ENCODE data around the gene SYTL2. TPM values are rescaled to one million over a fixed set of nuclear protein-coding genes. Genes with fewer than 3 reads are reported as not detected.

The SYTL2 gene
- total RNA-seq, 3 donors from 2014 or later: 10.1 to 189 (median 120) TPM

DNA sequence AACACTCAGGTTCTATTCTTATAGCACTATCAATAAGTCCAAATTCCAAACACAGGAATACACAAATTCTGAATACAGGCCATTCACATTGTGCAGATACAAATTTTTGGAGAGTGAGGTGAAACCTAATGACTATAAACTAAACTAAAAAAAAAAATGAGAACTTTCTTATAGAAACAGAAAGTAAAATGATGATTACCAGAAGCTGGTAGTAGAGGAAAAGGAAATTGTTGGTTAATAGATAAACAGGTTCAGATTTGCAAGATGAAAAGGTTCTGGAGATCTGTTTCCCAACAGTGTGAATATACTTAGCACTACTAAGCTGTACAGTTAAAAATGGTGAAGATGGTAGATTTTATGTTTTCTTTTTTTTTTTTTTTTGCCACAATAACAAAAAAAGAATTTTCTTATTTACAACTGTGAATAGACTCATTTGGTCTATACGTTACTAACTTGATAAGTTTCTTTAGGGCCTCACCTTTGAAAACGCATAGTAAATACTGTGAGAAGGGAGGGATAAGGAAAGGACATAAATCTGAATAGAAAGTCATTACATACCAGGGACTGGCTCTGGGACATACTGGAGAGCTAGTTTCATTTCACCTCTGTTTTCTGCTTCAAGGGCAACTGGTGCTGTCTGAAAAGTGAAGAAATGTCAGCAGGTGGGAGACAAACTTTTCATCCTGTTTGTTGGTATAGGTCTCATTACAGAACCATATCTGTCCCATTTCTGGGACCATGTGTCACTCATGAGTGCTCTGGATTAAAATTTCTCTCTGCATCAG, 110.8 kb downstream of the SYTL2 start:
- TF ChIP-seq POLR2AphosphoS5 (IDR thresholded peaks at IDR 0.05) (no peak), POLR2A (IDR thresholded peaks at IDR 0.05) (no peak)
- TF ChIP-seq, protein P1, sequence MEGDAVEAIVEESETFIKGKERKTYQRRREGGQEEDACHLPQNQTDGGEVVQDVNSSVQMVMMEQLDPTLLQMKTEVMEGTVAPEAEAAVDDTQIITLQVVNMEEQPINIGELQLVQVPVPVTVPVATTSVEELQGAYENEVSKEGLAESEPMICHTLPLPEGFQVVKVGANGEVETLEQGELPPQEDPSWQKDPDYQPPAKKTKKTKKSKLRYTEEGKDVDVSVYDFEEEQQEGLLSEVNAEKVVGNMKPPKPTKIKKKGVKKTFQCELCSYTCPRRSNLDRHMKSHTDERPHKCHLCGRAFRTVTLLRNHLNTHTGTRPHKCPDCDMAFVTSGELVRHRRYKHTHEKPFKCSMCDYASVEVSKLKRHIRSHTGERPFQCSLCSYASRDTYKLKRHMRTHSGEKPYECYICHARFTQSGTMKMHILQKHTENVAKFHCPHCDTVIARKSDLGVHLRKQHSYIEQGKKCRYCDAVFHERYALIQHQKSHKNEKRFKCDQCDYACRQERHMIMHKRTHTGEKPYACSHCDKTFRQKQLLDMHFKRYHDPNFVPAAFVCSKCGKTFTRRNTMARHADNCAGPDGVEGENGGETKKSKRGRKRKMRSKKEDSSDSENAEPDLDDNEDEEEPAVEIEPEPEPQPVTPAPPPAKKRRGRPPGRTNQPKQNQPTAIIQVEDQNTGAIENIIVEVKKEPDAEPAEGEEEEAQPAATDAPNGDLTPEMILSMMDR (IDR thresholded peaks at IDR 0.05): no peak
- Histone ChIP-seq H3K27me3 (no peaks in the 10 kb centered on the region), H3K27ac (no peak overlapping the region), H3K36me3 (no peaks in the 10 kb centered on the region), H3K4me1 (no peaks in the 10 kb centered on the region), H3K4me3 (no peak overlapping the region), H3K9me3 (no peaks in the 10 kb centered on the region)
- no peak for DNase-seq (ENCODE audit: low spot score in 2 of 2)
- intact Hi-C loops (cut with DNase I; ENCODE audit: low total_unique reads): no loop called here

DNA sequence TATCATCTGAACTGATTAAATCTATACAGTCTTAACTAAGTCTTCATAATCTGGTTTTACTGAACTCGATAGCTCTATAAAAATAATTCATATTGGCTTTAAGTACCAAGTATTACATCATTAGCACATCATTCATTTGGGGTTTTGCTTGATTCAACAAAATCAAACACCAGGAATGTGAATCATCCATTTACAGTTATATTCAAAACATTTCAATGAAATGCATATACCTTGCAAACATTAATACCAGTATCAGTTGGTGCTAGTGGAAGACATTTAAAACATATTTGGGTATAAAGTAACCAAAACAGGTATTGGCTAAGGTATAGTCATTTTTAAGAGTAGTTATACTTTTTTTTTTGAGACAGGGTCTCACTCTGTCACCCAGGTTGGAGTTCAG, 112.7 kb downstream of the SYTL2 start:
- Histone ChIP-seq H3K4me3 (no peak overlapping the region), H3K27ac (no peak overlapping the region), H3K9me3 (no peaks in the 10 kb centered on the region), H3K36me3 (no peaks in the 10 kb centered on the region), H3K4me1 (no peaks in the 10 kb centered on the region), H3K27me3 (no peaks in the 10 kb centered on the region)
- no peak for DNase-seq (ENCODE audit: low spot score in 2 of 2)
- TF ChIP-seq POLR2AphosphoS5 (IDR thresholded peaks at IDR 0.05) (no peak), POLR2A (IDR thresholded peaks at IDR 0.05) (no peak)
- TF ChIP-seq, protein P1 (IDR thresholded peaks at IDR 0.05): no peak
- intact Hi-C loops (cut with DNase I; ENCODE audit: low total_unique reads): no loop called here

DNA sequence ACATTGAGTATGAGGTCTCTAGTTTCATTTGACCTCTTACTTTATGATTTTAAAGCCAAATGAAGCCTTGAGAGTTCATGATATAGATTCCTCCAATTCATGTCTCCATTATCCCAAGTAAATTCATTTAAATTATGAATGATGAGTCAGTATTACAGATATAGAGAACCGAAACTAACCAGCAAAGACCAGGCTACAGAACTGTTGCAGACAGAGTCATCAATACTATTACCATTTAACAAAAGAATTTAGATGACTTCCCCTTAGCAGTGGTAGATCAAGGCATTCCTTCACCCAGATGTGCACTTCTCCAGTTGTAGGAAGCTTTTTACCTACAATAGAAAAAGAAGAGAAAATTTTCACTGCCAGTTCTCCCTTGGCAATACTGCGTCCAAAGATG, 113.2 kb downstream of the SYTL2 start:
- no peaks in the 10 kb centered on the region for H3K9me3 ChIP-seq
- no peak for DNase-seq (ENCODE audit: low spot score in 2 of 2)
- TF ChIP-seq POLR2A (IDR thresholded peaks at IDR 0.05) (no peak), POLR2AphosphoS5 (IDR thresholded peaks at IDR 0.05) (no peak)
- TF ChIP-seq, protein P1 (IDR thresholded peaks at IDR 0.05): no peak
- H3K4me3 ChIP-seq: no peak overlapping the region
- intact Hi-C loops (cut with DNase I; ENCODE audit: low total_unique reads): no loop called here
- no peak overlapping the region for H3K27ac ChIP-seq
- no peaks in the 10 kb centered on the region for H3K4me1 ChIP-seq
- H3K27me3 ChIP-seq: no peaks in the 10 kb centered on the region
- H3K36me3 ChIP-seq: no peaks in the 10 kb centered on the region

DNA sequence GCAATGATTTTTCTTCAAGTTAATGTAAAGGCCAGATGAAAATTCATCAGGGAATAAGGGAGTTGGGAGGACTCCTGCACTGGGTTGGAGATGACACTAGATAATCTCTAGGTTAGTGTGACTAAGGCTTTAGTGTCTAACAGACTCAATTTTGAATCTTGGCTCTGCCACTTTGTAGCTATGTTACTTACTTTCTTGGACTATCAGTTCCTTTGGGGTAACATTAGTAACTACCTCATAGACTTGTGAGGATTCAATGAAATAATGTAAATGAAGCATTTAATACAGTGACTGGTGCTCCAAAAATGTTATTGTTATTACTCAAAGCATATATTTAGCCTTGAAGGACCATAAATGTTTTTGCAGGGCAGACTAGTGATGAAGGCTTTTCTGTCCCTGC, 115.4 kb downstream of the SYTL2 start:
- no peak for DNase-seq (ENCODE audit: low spot score in 2 of 2)
- H3K4me1 ChIP-seq: no peaks in the 10 kb centered on the region
- no peak for TF ChIP-seq POLR2A (IDR thresholded peaks at IDR 0.05)
- TF ChIP-seq, protein P1 (IDR thresholded peaks at IDR 0.05): no peak
- no peak for TF ChIP-seq POLR2AphosphoS5 (IDR thresholded peaks at IDR 0.05)
- no peak overlapping the region for H3K4me3 ChIP-seq
- H3K9me3 ChIP-seq: no peaks in the 10 kb centered on the region
- no peak overlapping the region for H3K27ac ChIP-seq
- no peaks in the 10 kb centered on the region for H3K27me3 ChIP-seq
- H3K36me3 ChIP-seq: no peaks in the 10 kb centered on the region
- intact Hi-C loops (cut with DNase I; ENCODE audit: low total_unique reads): no loop called here

DNA sequence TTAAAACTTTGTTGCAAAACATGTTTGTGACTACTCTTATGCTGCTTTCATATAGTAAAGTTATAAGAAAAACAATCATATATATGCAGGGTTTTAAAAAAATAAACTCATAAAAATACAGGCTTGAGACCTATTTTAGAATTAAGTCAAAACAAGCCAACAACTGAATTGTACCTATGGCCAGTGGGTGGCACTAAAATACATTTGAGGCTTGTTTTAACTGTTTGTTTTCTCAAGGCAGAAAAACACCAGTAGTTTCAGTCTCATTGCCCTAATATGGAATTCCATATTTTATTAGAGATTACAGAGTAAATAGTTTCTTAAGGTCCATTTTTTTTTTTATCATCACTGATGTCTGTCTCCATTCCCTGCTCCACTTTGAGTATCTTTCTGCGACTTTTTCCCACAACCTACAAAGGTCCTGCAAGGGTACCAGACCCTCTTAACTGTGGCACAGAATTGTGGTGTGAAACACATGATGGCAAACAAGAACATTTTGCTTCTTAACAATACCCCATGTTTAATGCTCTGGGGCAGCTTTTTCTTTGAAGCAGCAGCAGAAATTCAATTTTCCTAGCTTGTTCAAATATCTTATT, 116.5 kb downstream of the SYTL2 start:
- DNase-seq (ENCODE audit: low spot score in 2 of 2): no peak
- no peak for TF ChIP-seq POLR2AphosphoS5 (IDR thresholded peaks at IDR 0.05)
- no peak for TF ChIP-seq POLR2A (IDR thresholded peaks at IDR 0.05)
- TF ChIP-seq, protein P1 (IDR thresholded peaks at IDR 0.05): peak in 2 of 3 donors; percentile 28 to 59
- no peaks in the 10 kb centered on the region for H3K9me3 ChIP-seq
- no peak overlapping the region for H3K4me3 ChIP-seq
- H3K4me1 ChIP-seq: no peaks in the 10 kb centered on the region
- intact Hi-C loops (cut with DNase I; ENCODE audit: low total_unique reads): no loop called here
- no peaks in the 10 kb centered on the region for H3K27me3 ChIP-seq
- H3K27ac ChIP-seq: no peak overlapping the region
- no peaks in the 10 kb centered on the region for H3K36me3 ChIP-seq

Measured in breast epithelium (tissue), 4 donors.